ENCODE data around the gene IL12RB2. TPM values are rescaled to one million over a fixed set of nuclear protein-coding genes. Genes with fewer than 3 reads are reported as not detected.
"Not testable (repeated sequence)": the region's sequence is repeated elsewhere in the genome, so short reads cannot be mapped to it uniquely, and the experiment has no call there.

The IL12RB2 gene
- total and polyA plus RNA-seq, 2 experiments from 2014 or later, result 0.79 to 1.7 TPM

- ATAC-seq, result no peak
- peaks cover 95% of the 10 kb centered on the region for H3K36me3 Mint-ChIP-seq (ENCODE audit: low read depth)
- H3K4me1 ChIP-seq (ENCODE audit: insufficient read depth), result no peaks in the 10 kb centered on the region
Observed at GRCh38 chr1:67414574-67414973, 106.9 kb downstream of the IL12RB2 start.

GRCh38 chr1:67415041-67415440 is 107.4 kb downstream of the IL12RB2 start:
- ATAC-seq (no peak), DNase-seq (ENCODE audit: low spot score) (no peak)
- Mint-ChIP-seq H3K36me3 (ENCODE audit: low read depth) (peaks cover 95% of the 10 kb centered on the region), H3K27ac (no peak overlapping the region), H3K27me3 (ENCODE audit: insufficient read depth, low read depth, poor library complexity) (no peaks in the 10 kb centered on the region), H3K4me3 (no peak overlapping the region), H3K9me3 (no peaks in the 10 kb centered on the region), H3K4me1 (peaks cover 9% of the 10 kb centered on the region; the same call in 2 of the 3 replicates)
- Histone ChIP-seq H3K4me1 (ENCODE audit: insufficient read depth) (no peaks in the 10 kb centered on the region), H3K9me2 (ENCODE audit: insufficient read depth) (no peaks in the 10 kb centered on the region), H3K36me3 (ENCODE audit: insufficient read depth) (peaks cover 89% of the 10 kb centered on the region), H3K4me3 (no peak overlapping the region), H4K20me1 (replicated peaks; ENCODE audit: insufficient read depth) (peaks cover 73% of the 10 kb centered on the region), H3K79me2 (replicated peaks; ENCODE audit: insufficient read depth) (peaks cover 75% of the 10 kb centered on the region), H3F3A (replicated peaks; ENCODE audit: low read depth) (peaks cover 6% of the 10 kb centered on the region), H3K27ac (ENCODE audit: low read depth) (no peak overlapping the region), H3K27me3 (ENCODE audit: insufficient read depth) (no peaks in the 10 kb centered on the region), H3K4me2 (no peak overlapping the region), H2AFZ (no peak overlapping the region)
- TF ChIP-seq CREB1 (CRISPR knock-in tag; IDR thresholded peaks at IDR 0.05; ENCODE audit: low read depth), result no peak
- no peak for TF ChIP-seq NANOG (IDR thresholded peaks at IDR 0.05; ENCODE audit: borderline replicate concordance)
- no peak for TF ChIP-seq POLR2AphosphoS5 (IDR thresholded peaks at IDR 0.05; ENCODE audit: low read depth)
- TF ChIP-seq ZNF114 (CRISPR knock-in tag; IDR thresholded peaks at IDR 0.05), result no peak

More at GRCh38 chr1:67414574-67414973, 106.9 kb downstream of the IL12RB2 start:
- Histone ChIP-seq H3K27me3 (ENCODE audit: insufficient read depth) (no peaks in the 10 kb centered on the region), H3F3A (replicated peaks; ENCODE audit: low read depth) (peaks cover 6% of the 10 kb centered on the region), H2AFZ (no peak overlapping the region), H3K9me2 (ENCODE audit: insufficient read depth) (no peaks in the 10 kb centered on the region), H3K79me2 (replicated peaks; ENCODE audit: insufficient read depth) (peaks cover 70% of the 10 kb centered on the region), H3K36me3 (ENCODE audit: insufficient read depth) (peaks cover 84% of the 10 kb centered on the region), H3K4me3 (no peak overlapping the region), H4K20me1 (replicated peaks; ENCODE audit: insufficient read depth) (peaks cover 69% of the 10 kb centered on the region), H3K4me2 (no peak overlapping the region), H3K27ac (ENCODE audit: low read depth) (no peak overlapping the region)
- no peak overlapping the region for H3K4me3 Mint-ChIP-seq
- no peaks in the 10 kb centered on the region for H3K9me3 Mint-ChIP-seq
- TF ChIP-seq NANOG (IDR thresholded peaks at IDR 0.05; ENCODE audit: borderline replicate concordance), result no peak
- TF ChIP-seq REST (IDR thresholded peaks at IDR 0.05; ENCODE audit: unreplicated experiment), result no peak
- peaks cover 10% of the 10 kb centered on the region; the same call in 2 of the 3 replicates for H3K4me1 Mint-ChIP-seq
- no peaks in the 10 kb centered on the region for H3K27me3 Mint-ChIP-seq (ENCODE audit: insufficient read depth, low read depth, poor library complexity)
- H3K27ac Mint-ChIP-seq, result no peak overlapping the region; the same call in 1 of the 2 replicates
- DNase-seq (ENCODE audit: low spot score), result no peak

- H3K9me2 ChIP-seq (ENCODE audit: insufficient read depth); H3K4me3 ChIP-seq; ATAC-seq; H3K4me1 Mint-ChIP-seq; H3K4me3 Mint-ChIP-seq; H3K4me1 ChIP-seq (ENCODE audit: insufficient read depth); H3K27ac Mint-ChIP-seq; H3K4me2 ChIP-seq; DNase-seq (ENCODE audit: low spot score); H2AFZ ChIP-seq; H3K27me3 ChIP-seq (ENCODE audit: insufficient read depth); H3K27ac ChIP-seq (ENCODE audit: low read depth); H3K27me3 Mint-ChIP-seq (ENCODE audit: insufficient read depth, low read depth, poor library complexity); H3K9me3 Mint-ChIP-seq: not testable (repeated sequence)
- peaks cover 98% of the 10 kb centered on the region for H3K79me2 ChIP-seq (replicated peaks; ENCODE audit: insufficient read depth)
- H3K36me3 Mint-ChIP-seq (ENCODE audit: low read depth), result peaks cover 99% of the 10 kb centered on the region
- H3K36me3 ChIP-seq (ENCODE audit: insufficient read depth), result peaks cover 96% of the 10 kb centered on the region
- H4K20me1 ChIP-seq (replicated peaks; ENCODE audit: insufficient read depth), result peaks cover 93% of the 10 kb centered on the region
- peaks cover 19% of the 10 kb centered on the region for H3F3A ChIP-seq (replicated peaks; ENCODE audit: low read depth)
Observed at GRCh38 chr1:67417733-67418132, 110.1 kb downstream of the IL12RB2 start.
